HG03460 (cell line): ENCODE measurements around the gene TMEM163.
"Not testable (repeated sequence)": the region's sequence is repeated elsewhere in the genome, so short reads cannot be mapped to it uniquely, and the experiment has no call there.

Experiments
- ATAC-seq: cut with Tn5 transposase; IDR thresholded peaks from one replicate; pipeline ENCODE4 v1.9.1; 2021; ENCODE audit not compliant: unreplicated experiment

Gene TMEM163

GRCh38 chr2:134583462-134583861 lies 135.3 kb downstream of the TMEM163 start:
- no peak for ATAC-seq

- ATAC-seq, result no peak
Observed at GRCh38 chr2:134582547-134582899, 136.3 kb downstream of the TMEM163 start.

- no peak for ATAC-seq
Observed at GRCh38 chr2:134581877-134582546, 136.8 kb downstream of the TMEM163 start.

GRCh38 chr2:134578316-134578715 lies 140.5 kb downstream of the TMEM163 start:
- no peak for ATAC-seq

GRCh38 chr2:134576478-134576877 lies 142.3 kb downstream of the TMEM163 start:
- no peak for ATAC-seq

GRCh38 chr2:134575888-134576287 lies 142.9 kb downstream of the TMEM163 start:
- ATAC-seq, result no peak

- no peak for ATAC-seq
Observed at GRCh38 chr2:134574611-134575330, 144.0 kb downstream of the TMEM163 start.

- ATAC-seq, result no peak
Observed at GRCh38 chr2:134573724-134574123, 145.1 kb downstream of the TMEM163 start.

GRCh38 chr2:134573085-134573370 lies 145.8 kb downstream of the TMEM163 start:
- ATAC-seq, result no peak

- no peak for ATAC-seq
Observed at GRCh38 chr2:134572314-134573084, 146.3 kb downstream of the TMEM163 start.

- ATAC-seq, result no peak
Observed at GRCh38 chr2:134570676-134571075, 148.1 kb downstream of the TMEM163 start.

- ATAC-seq, result no peak
Observed at GRCh38 chr2:134568413-134568812, 150.4 kb downstream of the TMEM163 start.

GRCh38 chr2:134567666-134568065 lies 151.1 kb downstream of the TMEM163 start:
- ATAC-seq, result no peak

- not testable (repeated sequence) for ATAC-seq
Observed at GRCh38 chr2:134564955-134565354, 153.8 kb downstream of the TMEM163 start.

GRCh38 chr2:134564549-134564948 lies 154.3 kb downstream of the TMEM163 start:
- no peak for ATAC-seq

GRCh38 chr2:134558208-134558830 lies 160.5 kb downstream of the TMEM163 start:
- ATAC-seq, result no peak

- ATAC-seq, result no peak
Observed at GRCh38 chr2:134555411-134555810, 163.4 kb downstream of the TMEM163 start.

GRCh38 chr2:134553657-134554056 lies 165.1 kb downstream of the TMEM163 start:
- ATAC-seq, result no peak

- ATAC-seq, result no peak
Observed at GRCh38 chr2:134550566-134551164, 168.1 kb downstream of the TMEM163 start.

GRCh38 chr2:134549104-134549503 lies 169.7 kb downstream of the TMEM163 start:
- ATAC-seq, result no peak

- no peak for ATAC-seq
Observed at GRCh38 chr2:134540990-134541389, 177.8 kb downstream of the TMEM163 start.
